Gastroesophageal sphincter (tissue), 4 donors: ENCODE results near the gene EXOC4. TPM values are rescaled to one million over a fixed set of nuclear protein-coding genes. Genes with fewer than 3 reads are reported as not detected.

ENCODE experiments used
- ATAC-seq: fragments of 150-250 bp; one replicate; pipeline ENCODE4 v1.9.1; 2016; ENCODE audit warnings: mild to moderate bottlenecking, moderate library complexity
- H3K27ac ChIP-seq, 4 donors: fragments of 200-600 bp; sonication (generic) in 3 of 4; 1 replicate in 3 of 4; 2 replicates in 1 of 4; pipeline ENCODE4 v1.5.1; 2016 to 2019
- H3K27me3 ChIP-seq: fragments of 200-600 bp; sonication (generic); one replicate; pipeline ENCODE4 v1.5.1; 2019
- H3K36me3 ChIP-seq, 2 donors: fragments of 200-600 bp; sonication (generic); one replicate each; pipeline ENCODE4 v1.5.1; 2019; ENCODE audit warnings: control low read depth in 1 of 2
- H3K4me1 ChIP-seq, 3 donors: fragments of 200-600 bp; sonication (generic); 1 replicate in 2 of 3; 2 replicates in 1 of 3; pipeline ENCODE4 v1.5.1; 2016 to 2019; ENCODE audit warnings: control low read depth in 2 of 3
- H3K4me3 ChIP-seq, 2 donors: fragments of 200-600 bp; sonication (generic); one replicate each; pipeline ENCODE4 v1.5.1; 2019; ENCODE audit warnings: mild to moderate bottlenecking in 1 of 2, moderate library complexity in 1 of 2
- H3K9me3 ChIP-seq, 3 donors: fragments of 200-600 bp; sonication (generic); one replicate each; pipeline ENCODE4 v1.5.1; 2017 to 2019; ENCODE audit warnings: control low read depth in 2 of 3
- EP300 ChIP-seq: sonication (generic); formaldehyde crosslinking; IDR thresholded peaks from one replicate; pipeline ENCODE4 v1.6.1; 2017; ENCODE audit warnings: antibody characterized with exemption, mild to moderate bottlenecking
- POLR2A ChIP-seq, 2 donors: fragments of 450-650 bp; IDR thresholded peaks; one replicate each; pipeline ENCODE4 v1.6.1; 2017; ENCODE audit warnings: antibody characterized with exemption in 2 of 2, mild to moderate bottlenecking in 2 of 2, moderate library complexity in 1 of 2
- POLR2AphosphoS5 ChIP-seq: sonication (generic); formaldehyde crosslinking; IDR thresholded peaks from one replicate; pipeline ENCODE4 v1.6.1; 2017; ENCODE audit warnings: antibody characterized with exemption
- WGBS, 2 donors: methylation state at CpG; one replicate each; pipeline ENCODE4 v1.1.5; 2018; ENCODE audit warnings: low coverage in 1 of 2; 5-methylcytosine and 5-hydroxymethylcytosine counted together
- small RNA-seq, 4 donors: library from RNA; depleted of rRNA; stranded (forward); fragments of <200 nt; gene quantifications; one replicate each; pipeline ENCODE3, GENCODE V24; 2016
- total RNA-seq, 4 donors: library from RNA; depleted of rRNA; stranded (reverse); fragments of >200 nt; gene quantifications; one replicate each; pipeline ENCODE4 v1.1.0, GENCODE V29; 2016
- TF ChIP-seq, protein P1 (sequence below), 4 experiments: fragments of 200-600 bp in 2 of 4; fragments of 450-650 bp in 2 of 4; sonication (generic) in 1 of 4; IDR thresholded peaks; one replicate each; pipeline ENCODE4 v1.5.1; 2017 to 2019; ENCODE audit warnings: antibody characterized with exemption in 4 of 4, mild to moderate bottlenecking in 2 of 4, moderate library complexity in 2 of 4

The EXOC4 gene
- total RNA-seq, 4 donors from 2014 or later, result 46.3 to 85.8 (median 51.9) TPM

DNA sequence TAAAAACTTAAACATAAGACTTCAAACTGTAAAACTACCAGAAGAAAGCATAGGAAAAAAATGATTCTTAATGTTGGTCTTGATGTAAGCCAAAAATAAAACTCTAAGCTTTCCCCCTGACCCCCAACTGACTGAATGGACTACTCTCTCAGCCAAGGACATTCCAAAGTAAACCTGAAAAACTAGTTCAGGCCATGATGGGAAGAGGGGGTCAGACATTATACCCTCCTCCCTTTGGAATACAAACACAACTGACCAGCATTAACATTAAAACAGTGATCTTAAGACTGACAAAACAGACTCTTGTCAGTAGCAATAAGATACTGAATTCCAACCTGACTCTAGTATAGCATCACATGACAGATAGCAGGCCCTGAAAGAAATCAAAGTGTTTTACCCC lies 860.8 kb downstream of the EXOC4 start:
- Histone ChIP-seq H3K36me3 (no peaks in the 10 kb centered on the region), H3K4me1 (no peaks in the 10 kb centered on the region), H3K27ac (no peak overlapping the region), H3K27me3 (no peaks in the 10 kb centered on the region), H3K4me3 (no peak overlapping the region), H3K9me3 (no peaks in the 10 kb centered on the region)
- no peak for ATAC-seq
- TF ChIP-seq EP300, result no peak
- TF ChIP-seq, protein P1, sequence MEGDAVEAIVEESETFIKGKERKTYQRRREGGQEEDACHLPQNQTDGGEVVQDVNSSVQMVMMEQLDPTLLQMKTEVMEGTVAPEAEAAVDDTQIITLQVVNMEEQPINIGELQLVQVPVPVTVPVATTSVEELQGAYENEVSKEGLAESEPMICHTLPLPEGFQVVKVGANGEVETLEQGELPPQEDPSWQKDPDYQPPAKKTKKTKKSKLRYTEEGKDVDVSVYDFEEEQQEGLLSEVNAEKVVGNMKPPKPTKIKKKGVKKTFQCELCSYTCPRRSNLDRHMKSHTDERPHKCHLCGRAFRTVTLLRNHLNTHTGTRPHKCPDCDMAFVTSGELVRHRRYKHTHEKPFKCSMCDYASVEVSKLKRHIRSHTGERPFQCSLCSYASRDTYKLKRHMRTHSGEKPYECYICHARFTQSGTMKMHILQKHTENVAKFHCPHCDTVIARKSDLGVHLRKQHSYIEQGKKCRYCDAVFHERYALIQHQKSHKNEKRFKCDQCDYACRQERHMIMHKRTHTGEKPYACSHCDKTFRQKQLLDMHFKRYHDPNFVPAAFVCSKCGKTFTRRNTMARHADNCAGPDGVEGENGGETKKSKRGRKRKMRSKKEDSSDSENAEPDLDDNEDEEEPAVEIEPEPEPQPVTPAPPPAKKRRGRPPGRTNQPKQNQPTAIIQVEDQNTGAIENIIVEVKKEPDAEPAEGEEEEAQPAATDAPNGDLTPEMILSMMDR (IDR thresholded peaks at IDR 0.05), result no peak
- no peak for TF ChIP-seq POLR2A (IDR thresholded peaks at IDR 0.05)
- TF ChIP-seq POLR2AphosphoS5, result no peak

DNA sequence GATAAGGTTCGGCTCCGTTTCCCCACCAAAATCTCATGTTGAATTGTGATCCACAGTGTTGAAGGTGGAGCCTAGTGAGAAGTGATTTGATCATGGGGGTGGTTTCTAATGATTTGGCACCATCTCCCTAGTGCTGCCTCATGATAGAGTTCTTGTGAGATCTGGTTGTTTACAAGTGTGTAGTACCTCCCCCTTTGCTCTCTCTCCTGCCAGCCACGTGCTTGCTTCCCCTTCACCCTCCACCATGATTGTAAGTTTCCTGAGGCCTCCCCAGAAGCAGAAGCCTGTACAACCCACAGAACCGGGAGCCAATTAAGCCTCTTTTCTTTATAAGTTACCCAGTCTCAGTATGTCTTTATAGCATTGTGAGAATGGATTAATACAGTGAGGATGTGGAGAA lies 862.1 kb downstream of the EXOC4 start:
- Histone ChIP-seq H3K27ac (no peak overlapping the region), H3K27me3 (no peaks in the 10 kb centered on the region), H3K36me3 (no peaks in the 10 kb centered on the region), H3K4me3 (no peak overlapping the region), H3K4me1 (no peaks in the 10 kb centered on the region), H3K9me3 (no peaks in the 10 kb centered on the region)
- 74 to 77% methylated on average over 4 of the region's 4 CpGs for whole genome bisulfite sequencing, 2 donors
- no peak for ATAC-seq
- TF ChIP-seq, protein P1 (IDR thresholded peaks at IDR 0.05), result no peak
- TF ChIP-seq POLR2A (IDR thresholded peaks at IDR 0.05) (no peak), EP300 (no peak), POLR2AphosphoS5 (no peak)

Small RNA genes within 50 kb of the gene (small RNA-seq; reads per million reads assigned to genes)
- gene MIR6133, result 0 reads per million in 4 donors

Other genes starting within 250 kb of the EXOC4 start
- 10 to 100 TPM; 54.0 to 88.6 (median 61.3) TPM for gene CHCHD3, start 171.0 kb upstream of the EXOC4 start, total RNA-seq